RWPE2 (cell line): ENCODE results near the gene NTRK2.
A peak's percentile ranks its signal among the peaks of the same experiment; 100 is the strongest.

Experiments used
- ATAC-seq: fragments of 200-7000 bp; cut with Tn5 transposase; 3 replicates; pipeline ENCODE4 v1.9.1; 2021; ENCODE audit warnings: low read depth
- DNase-seq: peaks from one replicate; pipeline ENCODE4 v3.0.0-alpha.2; 2020; ENCODE audit warnings: low spot score
- H3K27ac ChIP-seq: fragments of 450-650 bp; 2 replicates; pipeline ENCODE4 v1.5.1; 2017; ENCODE audit warnings: mild to moderate bottlenecking; ENCODE audit not compliant: poor library complexity, severe bottlenecking
- H3K27me3 ChIP-seq: fragments of 250-450 bp; sonication (Bioruptor Pico); 2 replicates; pipeline ENCODE4 v1.5.1; 2021; ENCODE audit warnings: mild to moderate bottlenecking, moderate library complexity; ENCODE audit not compliant: insufficient read depth, poor library complexity, severe bottlenecking
- H3K36me3 ChIP-seq: fragments of 250-450 bp; sonication (Bioruptor Pico); 2 replicates; pipeline ENCODE4 v1.5.1; 2020; ENCODE audit warnings: low read depth, mild to moderate bottlenecking, moderate library complexity
- H3K4me1 ChIP-seq: fragments of 250-450 bp; sonication (Bioruptor Pico); 2 replicates; pipeline ENCODE4 v1.5.1; 2021; ENCODE audit warnings: mild to moderate bottlenecking, moderate library complexity; ENCODE audit not compliant: insufficient read depth, poor library complexity, severe bottlenecking
- H3K4me3 ChIP-seq: fragments of 250-450 bp; sonication (Bioruptor Pico); 2 replicates; pipeline ENCODE4 v1.5.1; 2021; ENCODE audit warnings: mild to moderate bottlenecking, moderate library complexity; ENCODE audit not compliant: severe bottlenecking
- H3K9me3 ChIP-seq: fragments of 250-450 bp; sonication (Bioruptor Pico); 2 replicates; pipeline ENCODE4 v1.5.1; 2021; ENCODE audit warnings: mild to moderate bottlenecking, moderate library complexity; ENCODE audit not compliant: severe bottlenecking
- TF ChIP-seq, protein P1 (sequence below): fragments of 450-650 bp; IDR thresholded peaks from one replicate; pipeline ENCODE4 v1.5.1; 2017; ENCODE audit warnings: mild to moderate bottlenecking, moderate library complexity; ENCODE audit not compliant: poor library complexity, severe bottlenecking

Gene NTRK2

GRCh38 chr9:84939774-84940173 is 270.2 kb downstream of the NTRK2 start:
- Histone ChIP-seq H3K27me3 (no peaks in the 10 kb centered on the region), H3K4me1 (peaks cover 8% of the 10 kb centered on the region), H3K9me3 (no peaks in the 10 kb centered on the region), H3K27ac (no peak overlapping the region), H3K4me3 (no peak overlapping the region), H3K36me3 (no peaks in the 10 kb centered on the region)
- peak; percentile 45; the same call in 1 of the 3 replicates for ATAC-seq
- TF ChIP-seq, protein P1, sequence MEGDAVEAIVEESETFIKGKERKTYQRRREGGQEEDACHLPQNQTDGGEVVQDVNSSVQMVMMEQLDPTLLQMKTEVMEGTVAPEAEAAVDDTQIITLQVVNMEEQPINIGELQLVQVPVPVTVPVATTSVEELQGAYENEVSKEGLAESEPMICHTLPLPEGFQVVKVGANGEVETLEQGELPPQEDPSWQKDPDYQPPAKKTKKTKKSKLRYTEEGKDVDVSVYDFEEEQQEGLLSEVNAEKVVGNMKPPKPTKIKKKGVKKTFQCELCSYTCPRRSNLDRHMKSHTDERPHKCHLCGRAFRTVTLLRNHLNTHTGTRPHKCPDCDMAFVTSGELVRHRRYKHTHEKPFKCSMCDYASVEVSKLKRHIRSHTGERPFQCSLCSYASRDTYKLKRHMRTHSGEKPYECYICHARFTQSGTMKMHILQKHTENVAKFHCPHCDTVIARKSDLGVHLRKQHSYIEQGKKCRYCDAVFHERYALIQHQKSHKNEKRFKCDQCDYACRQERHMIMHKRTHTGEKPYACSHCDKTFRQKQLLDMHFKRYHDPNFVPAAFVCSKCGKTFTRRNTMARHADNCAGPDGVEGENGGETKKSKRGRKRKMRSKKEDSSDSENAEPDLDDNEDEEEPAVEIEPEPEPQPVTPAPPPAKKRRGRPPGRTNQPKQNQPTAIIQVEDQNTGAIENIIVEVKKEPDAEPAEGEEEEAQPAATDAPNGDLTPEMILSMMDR: no peak
- DNase-seq: no peak

GRCh38 chr9:84940294-84940693 is 270.8 kb downstream of the NTRK2 start:
- no peaks in the 10 kb centered on the region for H3K36me3 ChIP-seq
- H3K27me3 ChIP-seq: no peaks in the 10 kb centered on the region
- ATAC-seq: peak; percentile 92
- no peak overlapping the region for H3K4me3 ChIP-seq
- no peak for DNase-seq
- H3K9me3 ChIP-seq: no peaks in the 10 kb centered on the region
- H3K27ac ChIP-seq: no peak overlapping the region
- TF ChIP-seq, protein P1: no peak
- H3K4me1 ChIP-seq: peaks cover 8% of the 10 kb centered on the region

DNA sequence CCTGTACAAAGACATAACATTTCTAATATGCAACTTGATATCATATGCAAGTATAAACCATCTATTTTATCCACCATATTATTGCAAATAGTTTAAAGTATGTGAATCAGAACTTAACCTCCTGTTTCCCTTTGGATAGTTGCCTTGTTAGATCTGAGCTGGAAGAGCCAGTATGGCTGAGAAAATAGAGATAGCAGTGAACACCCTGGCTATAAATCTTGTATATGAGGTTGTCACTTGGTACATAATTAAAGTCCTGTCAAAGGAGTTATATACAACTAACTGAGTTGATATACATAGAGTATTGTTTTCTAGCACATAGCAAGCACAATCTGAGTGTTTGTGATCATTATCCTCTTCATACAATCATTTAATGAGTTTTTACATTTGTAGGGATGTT is 272.3 kb downstream of the NTRK2 start:
- Histone ChIP-seq H3K9me3 (no peaks in the 10 kb centered on the region), H3K36me3 (no peaks in the 10 kb centered on the region), H3K4me1 (peaks cover 9% of the 10 kb centered on the region), H3K27me3 (no peaks in the 10 kb centered on the region), H3K4me3 (no peak overlapping the region), H3K27ac (no peak overlapping the region)
- ATAC-seq: no peak
- no peak for DNase-seq
- TF ChIP-seq, protein P1: no peak

DNA sequence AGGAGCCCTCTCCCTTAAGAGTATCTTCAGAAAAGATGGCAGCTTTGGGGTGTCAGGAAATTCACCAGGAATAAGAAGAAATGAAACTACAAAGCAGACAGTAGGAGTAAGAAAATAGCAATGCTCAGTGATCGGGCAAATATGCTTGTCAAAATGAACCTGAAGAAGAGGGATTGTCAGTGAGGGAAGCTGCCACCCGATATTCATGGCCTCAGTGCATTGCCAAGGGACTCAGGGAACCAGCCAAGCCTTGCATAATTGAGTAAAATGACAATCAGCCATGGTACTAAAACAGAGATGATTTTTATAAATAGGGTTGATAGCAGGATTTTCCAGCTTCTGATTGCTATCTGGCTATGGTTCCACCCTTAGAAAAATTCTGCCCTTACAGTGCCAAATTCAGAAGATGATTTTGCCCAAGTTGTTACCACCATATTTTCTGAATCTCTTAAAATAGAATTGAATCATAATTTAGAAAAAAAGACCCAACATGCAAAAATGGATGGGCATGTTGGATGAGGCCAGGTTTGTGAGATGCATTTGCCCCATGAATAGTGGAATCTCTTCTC is 274.0 kb downstream of the NTRK2 start:
- Histone ChIP-seq H3K4me1 (peaks cover 21% of the 10 kb centered on the region), H3K9me3 (no peaks in the 10 kb centered on the region), H3K27ac (no peak overlapping the region), H3K27me3 (no peaks in the 10 kb centered on the region), H3K36me3 (no peaks in the 10 kb centered on the region), H3K4me3 (no peak overlapping the region)
- TF ChIP-seq, protein P1: no peak
- DNase-seq: no peak
- no peak for ATAC-seq

DNA sequence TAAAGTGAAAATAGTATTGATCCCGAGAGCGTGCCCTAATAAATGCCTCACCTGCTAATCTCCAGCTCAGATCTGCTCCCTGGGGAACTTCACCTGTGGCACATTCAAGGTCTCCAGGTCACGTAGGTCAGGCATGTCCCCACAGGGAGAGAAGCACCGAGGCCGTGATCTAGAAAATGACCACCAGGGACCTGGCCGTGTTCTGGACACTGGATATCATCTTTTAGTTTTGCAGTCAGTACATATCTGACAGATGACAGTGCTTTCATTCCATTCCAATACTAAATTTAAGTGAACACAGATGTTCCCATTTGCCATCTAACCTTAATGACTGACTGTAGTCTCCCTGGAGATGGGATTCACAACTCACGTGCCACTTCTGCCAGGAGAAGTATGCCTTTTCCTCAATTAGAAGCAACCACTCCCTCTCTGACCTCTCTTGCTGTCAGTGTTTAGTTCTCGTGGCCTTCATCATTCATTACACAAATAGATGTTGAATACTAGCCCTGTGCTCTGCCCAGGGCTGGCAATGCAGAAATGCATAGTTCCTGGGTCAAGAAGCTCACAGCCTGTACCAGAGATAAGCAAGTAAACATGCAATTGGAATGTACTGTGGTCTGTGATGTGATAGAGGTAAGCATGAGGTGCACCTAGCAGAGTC is 276.5 kb downstream of the NTRK2 start:
- Histone ChIP-seq H3K4me1 (peaks cover 13% of the 10 kb centered on the region), H3K9me3 (no peaks in the 10 kb centered on the region), H3K27ac (no peak overlapping the region), H3K27me3 (no peaks in the 10 kb centered on the region), H3K36me3 (no peaks in the 10 kb centered on the region), H3K4me3 (no peak overlapping the region)
- DNase-seq: no peak
- no peak for ATAC-seq
- TF ChIP-seq, protein P1: no peak
